Naive thymus-derived CD4-positive, alpha-beta T cell (primary cell): ENCODE data around the gene PFN3. TPM values are rescaled to one million over a fixed set of nuclear protein-coding genes. Genes with fewer than 3 reads are reported as not detected.

Source experiments
- ATAC-seq: fragments of 150-1000 bp; cut with Tn5 transposase; 2 replicates; pipeline ENCODE4 v1.10.0; 2021; ENCODE audit warnings: mild to moderate bottlenecking, moderate library complexity
- CTCF ChIA-PET: fragments of 350-600 bp; sonication (Branson Sonifier 250); formaldehyde crosslinking; loops from one replicate; lab custom pipeline; 2021; ENCODE audit warnings: antibody characterized with exemption; lab: Charles Lee
- POLR2A ChIA-PET: fragments of 350-600 bp; sonication (Branson Sonifier 250); formaldehyde crosslinking; loops from one replicate; lab custom pipeline; 2021; ENCODE audit warnings: antibody characterized with exemption, inconsistent platforms; lab: Charles Lee
- DNase-seq, 9 donors: peaks; one replicate each; pipeline versions ENCODE4 v3.0.0 to v3.0.0-alpha.2; 2020 to 2022; ENCODE audit warnings: mixed read lengths in 1 of 9
- H3K27ac ChIP-seq: one replicate; pipeline ENCODE4 v1.7.0; 2013; ENCODE audit warnings: mild to moderate bottlenecking, low read depth, low read length, moderate library complexity
- H3K27me3 ChIP-seq, 2 donors: one replicate each; pipeline ENCODE4 v1.7.0; 2013; ENCODE audit warnings: low read length in 2 of 2, mild to moderate bottlenecking in 2 of 2, moderate library complexity in 2 of 2; ENCODE audit not compliant: control insufficient read depth in 2 of 2, insufficient read depth in 2 of 2
- H3K36me3 ChIP-seq, 3 experiments: 1 replicate in 2 of 3; 2 replicates in 1 of 3; pipeline ENCODE4 v1.7.0; 2013; ENCODE audit warnings: low read length in 3 of 3, mild to moderate bottlenecking in 3 of 3, moderate library complexity in 1 of 3; ENCODE audit not compliant: insufficient read depth in 3 of 3, control insufficient read depth in 2 of 3
- H3K4me1 ChIP-seq, 2 donors: one replicate each; pipeline ENCODE4 v1.7.0; 2013; ENCODE audit warnings: low read length in 2 of 2, mild to moderate bottlenecking in 2 of 2, moderate library complexity in 1 of 2; ENCODE audit not compliant: control insufficient read depth in 2 of 2, insufficient read depth in 2 of 2
- H3K4me3 ChIP-seq: 2 replicates; pipeline ENCODE4 v1.7.0; 2013; ENCODE audit warnings: mild to moderate bottlenecking, low read length
- H3K9me3 ChIP-seq, 3 experiments: 1 replicate in 2 of 3; 2 replicates in 1 of 3; pipeline ENCODE4 v1.7.0; 2013; ENCODE audit warnings: low read length in 3 of 3; ENCODE audit not compliant: control insufficient read depth in 2 of 3
- H3K27ac Mint-ChIP-seq, 9 donors: one replicate each; pipeline ENCODE4 v1.8.0; 2020 to 2022; ENCODE audit warnings: mixed read lengths in 9 of 9, mild to moderate bottlenecking in 8 of 9, moderate library complexity in 5 of 9, inconsistent platforms in 2 of 9
- H3K27me3 Mint-ChIP-seq, 5 donors: one replicate each; pipeline ENCODE4 v1.8.0; 2021 to 2022; ENCODE audit warnings: mixed read lengths in 5 of 5, mild to moderate bottlenecking in 1 of 5
- H3K36me3 Mint-ChIP-seq, 5 donors: one replicate each; pipeline ENCODE4 v1.8.0; 2020 to 2022; ENCODE audit warnings: mixed read lengths in 5 of 5, mild to moderate bottlenecking in 3 of 5, inconsistent platforms in 1 of 5
- H3K4me1 Mint-ChIP-seq, 7 donors: one replicate each; pipeline ENCODE4 v1.8.0; 2020 to 2022; ENCODE audit warnings: mixed read lengths in 7 of 7, mild to moderate bottlenecking in 3 of 7, inconsistent platforms in 1 of 7
- H3K4me3 Mint-ChIP-seq, 10 donors: one replicate each; pipeline ENCODE4 v1.8.0; 2020 to 2022; ENCODE audit warnings: mild to moderate bottlenecking in 10 of 10, mixed read lengths in 10 of 10, moderate library complexity in 6 of 10, inconsistent platforms in 2 of 10
- H3K9me3 Mint-ChIP-seq, 11 donors: one replicate each; pipeline ENCODE4 v1.8.0; 2020 to 2022; ENCODE audit warnings: mixed read lengths in 11 of 11, mild to moderate bottlenecking in 4 of 11, inconsistent platforms in 1 of 11, moderate library complexity in 1 of 11
- intact Hi-C, 2 donors: fragments of 100-400 bp; cut with micrococcal nuclease; formaldehyde crosslinking; loops; one replicate each; pipeline ENCODE4 v1.15.1; 2023
- polyA plus RNA-seq, 2 donors: library from polyadenylated mRNA; unstranded; fragments of 300-500 nt; fragmentation: Illumina TruSeq; gene quantifications; one replicate each; pipeline ENCODE4 v1.2.3, GENCODE V29; 2021
- total RNA-seq, 6 experiments: library from RNA in 5 of 6; stranded (reverse) in 5 of 6; gene quantifications; 1 replicate in 5 of 6; 2 replicates in 1 of 6; pipeline ENCODE4 v1.2.3 and lab custom pipeline; 2021 to 2026

Gene PFN3
- total and polyA plus RNA-seq, 7 experiments from 2014 or later, result not detected

DNA sequence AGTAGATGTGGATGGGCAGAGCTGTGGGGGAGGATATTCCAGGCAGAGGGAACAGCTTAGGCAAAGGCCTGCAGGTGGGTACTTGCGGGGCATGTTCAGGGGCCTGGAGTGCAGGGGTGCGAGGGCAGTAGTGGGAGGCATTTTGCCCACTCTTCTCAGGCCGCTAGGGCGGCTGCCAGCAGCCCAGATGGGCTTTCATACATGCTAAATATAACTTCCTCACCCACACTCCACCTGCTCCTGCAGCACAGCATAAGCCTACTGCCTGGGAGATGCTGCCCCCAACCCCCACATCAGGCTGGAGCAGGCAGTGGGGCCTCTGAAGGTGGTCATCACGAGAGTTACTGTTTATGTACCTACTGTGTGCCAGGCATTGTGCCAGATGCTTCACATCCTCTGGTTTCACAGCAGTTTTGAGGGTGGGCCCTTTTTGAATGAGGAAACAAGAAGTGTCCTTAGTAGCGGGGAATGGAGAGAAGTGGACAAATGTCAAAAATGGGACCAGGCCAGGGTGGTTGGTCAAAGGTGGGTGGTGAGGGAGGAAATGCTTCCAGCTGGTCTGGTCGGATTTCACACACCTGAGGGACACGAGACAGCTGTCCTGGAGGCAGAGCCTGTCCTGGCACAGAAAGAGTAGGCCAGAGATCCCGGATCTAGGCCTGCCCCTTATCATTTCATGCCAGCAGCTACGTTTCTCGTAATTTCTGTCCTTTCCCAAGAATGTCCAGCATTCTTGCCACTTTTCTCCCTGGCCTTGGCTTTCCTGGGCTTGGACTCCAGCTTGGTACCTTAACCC is 30.6 kb downstream of the PFN3 start:
- no peaks in the 10 kb centered on the region for H3K27me3 ChIP-seq

DNA sequence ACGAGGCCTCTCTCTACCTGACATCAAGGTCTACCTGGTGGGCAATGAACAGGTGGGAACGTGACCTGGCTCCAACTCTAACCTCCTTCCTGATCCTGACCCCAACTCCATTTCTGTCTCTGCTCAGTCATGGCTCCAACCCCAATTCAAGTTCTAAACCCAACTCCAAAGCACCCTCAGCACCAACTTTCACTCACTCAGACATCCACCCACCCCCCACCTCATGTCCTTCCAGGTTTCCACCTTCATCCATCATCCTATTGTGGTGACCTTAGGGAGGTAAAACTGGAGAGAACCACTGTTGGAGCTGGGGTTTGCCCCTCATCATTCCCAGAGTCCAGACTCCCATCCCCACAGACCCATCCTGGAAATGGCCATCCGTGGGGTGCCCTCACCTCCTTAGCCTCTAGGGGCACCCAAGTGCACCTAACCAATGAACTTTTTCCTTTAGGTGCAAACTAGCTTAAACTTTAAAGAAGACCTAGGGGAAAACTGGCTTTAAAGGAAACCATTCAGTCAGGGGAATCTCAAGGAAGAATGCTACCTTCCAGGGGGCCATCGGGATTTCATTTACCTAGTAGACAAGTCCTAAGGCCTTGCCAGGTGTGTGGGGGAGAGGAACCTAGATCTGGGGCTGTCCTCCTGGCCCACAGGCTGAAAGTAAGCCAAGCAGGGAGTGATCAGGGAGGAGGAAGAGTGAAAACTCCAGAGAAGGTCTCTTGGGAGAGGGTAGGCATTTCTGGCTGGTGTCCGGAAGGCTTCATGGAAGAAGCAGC is 31.4 kb downstream of the PFN3 start:
- Mint-ChIP-seq H3K27ac (peak overlapping the region; percentile 50 to 96 (median 86)), H3K9me3 (no peaks in the 10 kb centered on the region), H3K4me3 (peak overlapping the region in 9 of 10 donors; percentile 44 to 75 (median 55)), H3K36me3 (peaks cover 10 to 40% (median 18%) of the 10 kb centered on the region in 5 donors), H3K4me1 (peaks cover 46 to 80% (median 66%) of the 10 kb centered on the region in 7 donors), H3K27me3 (no peaks in the 10 kb centered on the region)
- intact Hi-C loops, result no loop called here
- DNase-seq, result peak in 3 of 9 donors; percentile 31 to 44 (median 40)
- Histone ChIP-seq H3K4me3 (no peak overlapping the region), H3K27ac (peak overlapping the region; percentile 22), H3K4me1 (peaks cover 45 to 71% of the 10 kb centered on the region in 2 donors), H3K9me3 (no peaks in the 10 kb centered on the region), H3K36me3 (peaks cover 25 to 73% (median 26%) of the 10 kb centered on the region in 3 experiments), H3K27me3 (no peaks in the 10 kb centered on the region)
- no peak for ATAC-seq
- ChIA-PET CTCF (interaction anchor here (0.6 to 6.0 kb wide), 11 partner anchors 8 to 135 kb away, joined by 3 to 75 read pairs (median 6); partner anchors contain the start of genes PDLIM7 and SLC34A1), POLR2A (interaction anchor here (0.6 to 7.3 kb wide), 12 partner anchors 9 to 78 kb away, joined by 3 to 123 read pairs (median 4); partner anchors contain the start of genes LMAN2, PRR7, RGS14 and SLC34A1)

More for the DNA sequence above, 30.6 kb downstream of the PFN3 start:
- no peak for ATAC-seq
- POLR2A ChIA-PET, result interaction anchor here (0.6 to 7.3 kb wide), 17 partner anchors 9 to 85 kb away, joined by 3 to 123 read pairs (median 3); partner anchors contain the start of genes GRK6, LMAN2, PRR7 and RGS14
- H3K27ac ChIP-seq, result peak overlapping the region; percentile 51
- peaks cover 12 to 40% (median 18%) of the 10 kb centered on the region in 5 donors for H3K36me3 Mint-ChIP-seq
- H3K9me3 ChIP-seq, result no peaks in the 10 kb centered on the region
- peaks cover 46 to 80% (median 69%) of the 10 kb centered on the region in 7 donors for H3K4me1 Mint-ChIP-seq
- peaks cover 25 to 67% (median 26%) of the 10 kb centered on the region in 3 experiments for H3K36me3 ChIP-seq
- no peaks in the 10 kb centered on the region for H3K9me3 Mint-ChIP-seq
- CTCF ChIA-PET, result interaction anchor here (0.6 to 6.0 kb wide), 15 partner anchors 9 to 134 kb away, joined by 3 to 75 read pairs (median 7); partner anchors contain the start of genes LMAN2, PDLIM7, RGS14 and SLC34A1
- intact Hi-C loops, result loop anchor here (1.0 to 2.0 kb wide), 5 partner anchors 8 to 127 kb away; partner anchors contain the start of genes LMAN2 (in 1 of the 2) and PDLIM7 (in 1 of the 2)
- peaks cover 38 to 71% of the 10 kb centered on the region in 2 donors for H3K4me1 ChIP-seq
- DNase-seq, result no peak
- H3K27ac Mint-ChIP-seq, result peak overlapping the region; percentile 50 to 96 (median 90)
- H3K27me3 Mint-ChIP-seq, result no peaks in the 10 kb centered on the region
- no peak overlapping the region for H3K4me3 ChIP-seq
- H3K4me3 Mint-ChIP-seq, result peak overlapping the region in 8 of 10 donors; percentile 12 to 75 (median 56)

DNA sequence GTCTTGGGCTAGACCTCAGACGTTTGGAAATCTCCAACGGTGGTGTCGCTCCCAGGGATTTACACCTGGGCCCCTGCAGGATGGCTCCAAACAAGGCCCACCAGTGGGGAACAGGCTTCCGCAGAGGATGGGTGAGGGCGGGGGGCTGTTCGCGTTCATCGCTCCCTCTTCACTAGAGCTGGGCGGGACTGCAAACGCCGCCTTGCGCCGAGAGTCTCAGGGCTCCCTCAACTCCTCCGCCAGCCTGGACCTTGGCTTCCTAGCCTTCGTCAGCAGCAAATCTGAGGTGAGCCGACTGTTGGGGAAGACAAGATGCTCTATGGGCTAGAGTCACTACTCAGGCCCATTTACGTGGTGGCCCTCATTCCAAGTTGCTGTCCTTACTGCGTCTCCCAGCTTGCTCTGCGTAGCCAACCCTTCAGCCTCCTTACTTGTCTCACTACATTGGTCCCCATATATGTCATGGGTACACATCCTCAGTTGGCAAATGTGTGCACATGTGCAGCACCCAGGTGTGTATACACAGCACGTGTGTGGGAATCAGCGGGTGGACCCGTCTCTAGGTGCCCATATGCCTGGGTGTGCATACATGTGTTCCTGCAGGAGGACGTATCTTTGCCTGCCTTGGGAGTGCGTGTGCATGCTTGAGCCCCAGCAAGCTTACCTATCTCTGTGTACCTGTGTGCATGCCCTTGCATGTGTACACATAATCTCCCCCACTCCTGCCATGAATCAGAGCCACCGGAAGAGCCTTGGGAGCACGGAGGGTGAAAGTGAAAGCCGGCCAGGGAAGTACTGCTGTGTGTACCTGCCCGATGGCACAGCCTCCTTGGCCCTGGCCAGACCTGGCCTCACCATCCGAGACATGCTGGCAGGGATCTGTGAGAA is 32.2 kb downstream of the PFN3 start:
- H3K9me3 Mint-ChIP-seq, result no peaks in the 10 kb centered on the region
- ATAC-seq (no peak), DNase-seq (no peak)
- intact Hi-C loops, result no loop called here
- H3K27me3 Mint-ChIP-seq, result no peaks in the 10 kb centered on the region
- peaks cover 21 to 69% (median 26%) of the 10 kb centered on the region in 3 experiments for H3K36me3 ChIP-seq
- ChIA-PET CTCF (interaction anchor here (0.9 to 6.0 kb wide), 10 partner anchors 7 to 129 kb away, joined by 3 to 75 read pairs (median 8); partner anchors contain the start of genes PDLIM7 and SLC34A1), POLR2A (interaction anchor here (0.7 to 7.3 kb wide), 10 partner anchors 10 to 188 kb away, joined by 3 to 123 read pairs (median 4); partner anchors contain the start of genes PRR7 and RGS14)
- H3K27ac ChIP-seq, result peak overlapping the region; percentile 22
- H3K27me3 ChIP-seq, result no peaks in the 10 kb centered on the region
- peaks cover 45 to 71% of the 10 kb centered on the region in 2 donors for H3K4me1 ChIP-seq
- H3K4me3 Mint-ChIP-seq, result peak overlapping the region in 4 of 10 donors; percentile 21 to 77 (median 45)
- no peak overlapping the region for H3K4me3 ChIP-seq
- no peaks in the 10 kb centered on the region for H3K9me3 ChIP-seq
- peaks cover 10 to 40% (median 18%) of the 10 kb centered on the region in 5 donors for H3K36me3 Mint-ChIP-seq
- peaks cover 43 to 80% (median 65%) of the 10 kb centered on the region in 7 donors for H3K4me1 Mint-ChIP-seq
- peak overlapping the region in 6 of 9 donors; percentile 14 to 91 (median 82) for H3K27ac Mint-ChIP-seq

DNA sequence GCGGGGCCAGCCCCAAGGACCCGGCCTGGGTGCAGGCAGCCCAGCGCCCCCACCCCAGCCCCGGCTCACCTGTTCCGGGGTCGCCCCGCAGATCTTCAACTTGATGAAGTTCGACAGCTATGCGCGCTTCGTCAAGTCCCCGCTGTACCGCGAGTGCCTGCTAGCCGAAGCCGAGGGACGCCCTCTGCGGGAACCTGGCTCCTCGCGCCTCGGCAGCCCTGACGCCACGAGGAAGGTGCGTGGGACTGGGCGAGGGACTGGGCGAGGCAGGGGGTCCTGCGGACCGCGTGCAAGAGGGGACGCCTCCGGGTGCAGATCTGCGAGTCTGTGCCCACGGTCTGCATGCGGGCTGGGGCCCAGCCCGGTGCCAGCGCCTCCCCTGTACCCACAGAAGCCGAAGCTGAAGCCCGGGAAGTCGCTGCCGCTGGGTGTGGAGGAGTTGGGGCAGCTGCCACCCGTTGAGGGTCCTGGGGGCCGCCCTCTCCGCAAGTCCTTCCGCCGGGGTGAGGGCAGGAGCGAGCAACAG is 33.1 kb downstream of the PFN3 start:
- DNase-seq (no peak), ATAC-seq (no peak)
- POLR2A ChIA-PET, result interaction anchor here (0.6 to 1.5 kb wide), 2 partner anchors 9 to 36 kb away, joined by 3 to 5 read pairs; no protein-coding TSS in a partner anchor
- no peaks in the 10 kb centered on the region for H3K9me3 Mint-ChIP-seq
- no peak overlapping the region for H3K27ac Mint-ChIP-seq
- no peaks in the 10 kb centered on the region for H3K27me3 ChIP-seq
- peaks cover 10 to 36% (median 18%) of the 10 kb centered on the region in 5 donors for H3K36me3 Mint-ChIP-seq
- no peak overlapping the region for H3K4me3 ChIP-seq
- intact Hi-C loops, result no loop called here
- no peaks in the 10 kb centered on the region for H3K9me3 ChIP-seq
- H3K4me1 ChIP-seq, result peaks cover 40 to 65% of the 10 kb centered on the region in 2 donors
- H3K27me3 Mint-ChIP-seq, result no peaks in the 10 kb centered on the region
- H3K4me1 Mint-ChIP-seq, result peaks cover 46 to 80% (median 65%) of the 10 kb centered on the region in 7 donors
- H3K4me3 Mint-ChIP-seq, result peak overlapping the region in 2 of 10 donors; percentile 21 to 29
- CTCF ChIA-PET, result interaction anchor here (0.9 to 1.4 kb wide), 3 partner anchors 9 to 28 kb away, joined by 3 to 5 read pairs (median 3); no protein-coding TSS in a partner anchor
- H3K27ac ChIP-seq, result no peak overlapping the region
- H3K36me3 ChIP-seq, result peaks cover 21 to 69% (median 26%) of the 10 kb centered on the region in 3 experiments

- DNase-seq (no peak), ATAC-seq (no peak)
- H3K27me3 Mint-ChIP-seq, result no peaks in the 10 kb centered on the region
- intact Hi-C loops, result no loop called here
- no peak overlapping the region for H3K4me3 ChIP-seq
- H3K27ac ChIP-seq, result peak overlapping the region; percentile 56
- H3K4me1 ChIP-seq, result peaks cover 40 to 65% of the 10 kb centered on the region in 2 donors
- H3K27me3 ChIP-seq, result no peaks in the 10 kb centered on the region
- H3K9me3 Mint-ChIP-seq, result no peaks in the 10 kb centered on the region
- peaks cover 46 to 80% (median 65%) of the 10 kb centered on the region in 7 donors for H3K4me1 Mint-ChIP-seq
- POLR2A ChIA-PET, result interaction anchor here (0.6 to 4.4 kb wide), 4 partner anchors 8 to 36 kb away, joined by 3 to 15 read pairs (median 6); partner anchors contain the start of gene SLC34A1
- no peaks in the 10 kb centered on the region for H3K9me3 ChIP-seq
- peak overlapping the region in 5 of 9 donors; percentile 43 to 92 (median 69) for H3K27ac Mint-ChIP-seq
- H3K36me3 ChIP-seq, result peaks cover 21 to 64% (median 26%) of the 10 kb centered on the region in 3 experiments
- H3K36me3 Mint-ChIP-seq, result peaks cover 10 to 38% (median 18%) of the 10 kb centered on the region in 5 donors
- CTCF ChIA-PET, result interaction anchor here (0.8 to 1.4 kb wide), 4 partner anchors 8 to 28 kb away, joined by 3 to 5 read pairs (median 3); no protein-coding TSS in a partner anchor
- peak overlapping the region in 1 of 10 donors; percentile 41 for H3K4me3 Mint-ChIP-seq
These were observed 33.7 kb downstream of the PFN3 start for GRCh38 chr5:177366528-177367322.
